CD8-positive, alpha-beta memory T cell (primary cell): ENCODE results near the gene COX10. TPM values are rescaled to one million over a fixed set of nuclear protein-coding genes. Genes with fewer than 3 reads are reported as not detected.
A peak's percentile ranks its signal among the peaks of the same experiment; 100 is the strongest.

ENCODE experiments used
- CTCF ChIA-PET: fragments of 350-600 bp; sonication (Branson Sonifier 250); formaldehyde crosslinking; loops from one replicate; lab custom pipeline; 2021; ENCODE audit warnings: antibody characterized with exemption; lab: Charles Lee
- POLR2A ChIA-PET: fragments of 350-600 bp; sonication (Branson Sonifier 250); formaldehyde crosslinking; loops from one replicate; lab custom pipeline; 2021; ENCODE audit warnings: antibody characterized with exemption; lab: Charles Lee
- DNase-seq, 5 donors: peaks; one replicate each; pipeline versions ENCODE4 v3.0.0 to v3.0.0-alpha.2; 2020 to 2022; ENCODE audit warnings: mixed read lengths in 1 of 5
- H3K27ac ChIP-seq: one replicate; pipeline ENCODE4 v1.7.0; 2013; ENCODE audit warnings: low read depth, mild to moderate bottlenecking, low read length, moderate library complexity
- H3K27me3 ChIP-seq: 2 replicates; pipeline ENCODE4 v1.7.0; 2013; ENCODE audit warnings: low read length, mild to moderate bottlenecking; ENCODE audit not compliant: insufficient read depth, poor library complexity, severe bottlenecking
- H3K36me3 ChIP-seq: 2 replicates; pipeline ENCODE4 v1.7.0; 2013; ENCODE audit warnings: mild to moderate bottlenecking, low read length, moderate library complexity; ENCODE audit not compliant: insufficient read depth
- H3K4me1 ChIP-seq: 2 replicates; pipeline ENCODE4 v1.7.0; 2013; ENCODE audit warnings: mild to moderate bottlenecking, low read length, moderate library complexity; ENCODE audit not compliant: insufficient read depth
- H3K4me3 ChIP-seq: 2 replicates; pipeline ENCODE4 v1.7.0; 2013; ENCODE audit warnings: mild to moderate bottlenecking, low read length
- H3K9me3 ChIP-seq: 2 replicates; pipeline ENCODE4 v1.7.0; 2013; ENCODE audit warnings: mild to moderate bottlenecking, low read length
- H3K27ac Mint-ChIP-seq, 8 donors: one replicate each; pipeline ENCODE4 v1.8.0; 2020 to 2021; ENCODE audit warnings: mixed read lengths in 8 of 8, mild to moderate bottlenecking in 6 of 8, inconsistent platforms in 3 of 8, moderate library complexity in 3 of 8
- H3K27me3 Mint-ChIP-seq, 2 donors: one replicate each; pipeline ENCODE4 v1.8.0; 2020 to 2021; ENCODE audit warnings: mixed read lengths in 2 of 2, mild to moderate bottlenecking in 1 of 2, moderate library complexity in 1 of 2
- H3K36me3 Mint-ChIP-seq, 3 donors: one replicate each; pipeline ENCODE4 v1.8.0; 2020 to 2021; ENCODE audit warnings: mixed read lengths in 3 of 3, inconsistent platforms in 1 of 3, mild to moderate bottlenecking in 1 of 3
- H3K4me1 Mint-ChIP-seq, 3 donors: one replicate each; pipeline ENCODE4 v1.8.0; 2020 to 2021; ENCODE audit warnings: mixed read lengths in 3 of 3, inconsistent platforms in 1 of 3, mild to moderate bottlenecking in 1 of 3
- H3K4me3 Mint-ChIP-seq, 7 donors: one replicate each; pipeline ENCODE4 v1.8.0; 2020 to 2021; ENCODE audit warnings: mixed read lengths in 7 of 7, mild to moderate bottlenecking in 6 of 7, moderate library complexity in 4 of 7, inconsistent platforms in 2 of 7
- H3K9me3 Mint-ChIP-seq, 5 donors: one replicate each; pipeline ENCODE4 v1.8.0; 2020 to 2022; ENCODE audit warnings: mixed read lengths in 5 of 5, mild to moderate bottlenecking in 3 of 5, moderate library complexity in 2 of 5, inconsistent platforms in 1 of 5
- polyA plus RNA-seq: library from polyadenylated mRNA; unstranded; fragments of 300-500 nt; fragmentation: Illumina TruSeq; gene quantifications from one replicate; pipeline ENCODE4 v1.2.3, GENCODE V29; 2021
- total RNA-seq, 2 experiments: library from RNA; stranded (reverse); gene quantifications; one replicate each; pipeline ENCODE4 v1.2.3, GENCODE V29; 2021

COX10 gene
- total and polyA plus RNA-seq, 3 experiments from 2014 or later = 19.9 to 30.9 (median 30.4) TPM

DNA sequence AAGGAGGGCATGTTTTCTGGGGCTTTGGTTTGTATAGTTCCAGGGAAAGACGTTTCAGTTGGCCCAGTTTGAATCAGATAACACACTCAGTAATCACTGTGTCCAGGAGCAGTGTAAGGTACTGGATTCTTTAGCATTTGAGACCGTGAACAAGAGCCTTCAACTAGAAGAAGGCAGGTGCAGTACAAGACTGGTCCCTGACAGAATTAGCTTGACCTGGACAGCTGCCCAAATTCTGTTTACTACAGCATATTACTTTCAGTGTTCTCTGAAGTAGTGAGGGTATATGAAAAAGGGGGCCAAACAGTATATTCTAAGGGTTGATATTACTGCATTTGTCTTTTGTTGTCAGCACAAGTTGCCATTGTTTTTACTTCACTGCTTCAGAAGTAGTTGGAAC lies 81.3 kb downstream of the COX10 start:
- H3K27me3 ChIP-seq = no peaks in the 10 kb centered on the region
- DNase-seq = no peak
- POLR2A ChIA-PET = no interaction called here
- H3K36me3 ChIP-seq = no peaks in the 10 kb centered on the region
- no peak overlapping the region for H3K27ac ChIP-seq
- CTCF ChIA-PET = no interaction called here
- H3K9me3 Mint-ChIP-seq = no peaks in the 10 kb centered on the region
- H3K4me1 ChIP-seq = no peaks in the 10 kb centered on the region
- H3K27me3 Mint-ChIP-seq = no peaks in the 10 kb centered on the region
- no peak overlapping the region for H3K4me3 Mint-ChIP-seq
- no peaks in the 10 kb centered on the region for H3K9me3 ChIP-seq
- peaks cover 18 to 46% (median 41%) of the 10 kb centered on the region in 3 donors for H3K4me1 Mint-ChIP-seq
- H3K4me3 ChIP-seq = no peak overlapping the region
- H3K36me3 Mint-ChIP-seq = peaks cover 0 to 6% (median 3%) of the 10 kb centered on the region in 3 donors
- H3K27ac Mint-ChIP-seq = peak overlapping the region in 2 of 8 donors; percentile 6 to 31

DNA sequence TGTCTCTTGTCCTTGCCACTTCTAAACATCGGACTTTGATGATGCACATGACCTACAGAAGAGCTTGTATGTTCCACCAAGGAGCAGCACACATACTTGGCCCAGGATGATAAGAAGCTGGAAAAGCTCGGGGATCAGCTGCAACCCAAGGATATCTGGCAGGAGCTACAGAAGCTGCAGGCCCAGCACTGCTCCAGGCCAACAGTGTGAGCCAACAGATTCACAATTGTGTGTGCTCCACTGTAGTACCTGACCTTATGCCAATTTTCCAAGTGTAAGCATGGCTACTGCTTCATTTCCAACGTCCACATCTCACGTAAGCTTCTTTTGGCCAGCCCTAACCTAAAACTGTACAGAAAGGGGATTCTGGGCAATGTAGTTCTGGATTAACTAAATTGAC lies 83.4 kb downstream of the COX10 start:
- Mint-ChIP-seq H3K9me3 (no peaks in the 10 kb centered on the region), H3K4me3 (no peak overlapping the region), H3K27me3 (no peaks in the 10 kb centered on the region), H3K27ac (no peak overlapping the region), H3K4me1 (peaks cover 24 to 55% (median 46%) of the 10 kb centered on the region in 3 donors), H3K36me3 (peaks cover 0 to 1% (median 0%) of the 10 kb centered on the region in 3 donors)
- ChIA-PET CTCF (no interaction called here), POLR2A (no interaction called here)
- Histone ChIP-seq H3K4me1 (no peaks in the 10 kb centered on the region), H3K4me3 (no peak overlapping the region), H3K27me3 (no peaks in the 10 kb centered on the region), H3K9me3 (no peaks in the 10 kb centered on the region), H3K27ac (no peak overlapping the region), H3K36me3 (no peaks in the 10 kb centered on the region)
- no peak for DNase-seq

DNA sequence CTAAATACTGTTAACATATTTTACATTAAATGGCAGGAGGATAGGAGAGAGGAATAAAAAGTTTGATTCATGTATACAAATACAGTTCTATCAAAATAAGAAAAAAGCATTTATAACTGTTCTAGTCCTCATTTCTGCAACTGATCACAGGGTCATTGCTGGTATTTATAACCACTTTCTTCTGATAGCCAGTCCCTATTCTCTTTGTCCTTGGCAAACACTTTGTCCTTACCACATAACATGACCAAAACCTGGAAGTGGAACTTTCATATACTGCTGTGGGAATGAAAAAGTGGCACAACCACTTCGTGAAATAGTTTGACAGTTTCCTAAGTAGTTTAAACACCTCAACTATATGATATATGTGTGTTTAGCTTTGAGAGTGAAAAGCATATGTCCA lies 84.1 kb downstream of the COX10 start:
- peaks cover 0 to 1% (median 0%) of the 10 kb centered on the region in 3 donors for H3K36me3 Mint-ChIP-seq
- no peaks in the 10 kb centered on the region for H3K9me3 Mint-ChIP-seq
- POLR2A ChIA-PET = no interaction called here
- Histone ChIP-seq H3K36me3 (no peaks in the 10 kb centered on the region), H3K27ac (no peak overlapping the region), H3K4me3 (no peak overlapping the region), H3K27me3 (no peaks in the 10 kb centered on the region), H3K9me3 (no peaks in the 10 kb centered on the region), H3K4me1 (no peaks in the 10 kb centered on the region)
- DNase-seq = no peak
- CTCF ChIA-PET = no interaction called here
- no peaks in the 10 kb centered on the region for H3K27me3 Mint-ChIP-seq
- H3K4me1 Mint-ChIP-seq = peaks cover 24 to 51% (median 46%) of the 10 kb centered on the region in 3 donors
- H3K27ac Mint-ChIP-seq = peak overlapping the region in 1 of 8 donors; percentile 43
- no peak overlapping the region for H3K4me3 Mint-ChIP-seq

DNA sequence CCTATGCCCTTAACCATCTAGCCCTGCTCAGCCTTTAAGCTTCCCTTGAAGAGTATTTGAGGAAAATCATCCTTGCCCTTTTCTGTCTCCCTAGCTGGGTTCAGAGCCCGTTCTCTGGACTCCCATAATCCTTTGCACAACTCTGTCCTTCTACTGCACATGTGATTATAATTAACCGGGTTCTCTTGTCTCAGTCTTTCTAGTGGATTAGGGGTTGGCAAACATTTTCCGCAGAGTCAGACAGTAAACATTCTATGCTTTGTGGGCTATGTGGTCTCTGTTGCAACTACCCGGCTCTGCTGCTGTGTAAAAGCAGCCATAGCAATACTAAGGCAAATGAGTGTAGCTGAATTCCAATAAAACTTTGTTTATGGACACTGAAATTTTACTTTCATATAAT lies 87.4 kb downstream of the COX10 start:
- peak overlapping the region in 1 of 8 donors; percentile 14 for H3K27ac Mint-ChIP-seq
- Histone ChIP-seq H3K9me3 (no peaks in the 10 kb centered on the region), H3K27ac (no peak overlapping the region), H3K4me3 (no peak overlapping the region), H3K4me1 (no peaks in the 10 kb centered on the region), H3K36me3 (no peaks in the 10 kb centered on the region), H3K27me3 (no peaks in the 10 kb centered on the region)
- DNase-seq = no peak
- ChIA-PET CTCF (no interaction called here), POLR2A (no interaction called here)
- peaks cover 0 to 6% (median 5%) of the 10 kb centered on the region in 3 donors for H3K36me3 Mint-ChIP-seq
- H3K4me1 Mint-ChIP-seq = peaks cover 17 to 31% (median 29%) of the 10 kb centered on the region in 3 donors
- no peaks in the 10 kb centered on the region for H3K27me3 Mint-ChIP-seq
- no peak overlapping the region for H3K4me3 Mint-ChIP-seq
- H3K9me3 Mint-ChIP-seq = no peaks in the 10 kb centered on the region

DNA sequence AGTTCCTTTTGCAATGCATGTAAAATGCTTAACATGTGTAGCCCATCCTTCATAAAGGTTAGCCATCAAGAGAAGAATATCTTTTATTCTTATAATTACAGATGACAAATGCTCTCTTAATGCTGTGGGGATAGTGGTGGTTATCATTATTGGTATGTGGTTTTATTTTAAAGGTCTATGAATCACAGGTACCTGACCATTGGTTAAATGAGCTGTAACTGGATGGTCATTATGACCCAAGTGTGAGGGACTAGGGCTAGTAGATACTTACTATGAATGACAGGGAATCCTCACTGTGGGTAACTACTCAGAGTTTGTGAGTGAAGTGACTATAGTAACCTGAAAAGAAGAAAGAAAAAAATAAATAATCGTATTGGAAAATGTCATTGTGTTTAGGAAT lies 88.5 kb downstream of the COX10 start:
- H3K4me1 ChIP-seq = no peaks in the 10 kb centered on the region
- POLR2A ChIA-PET = no interaction called here
- no peak overlapping the region for H3K4me3 Mint-ChIP-seq
- no peak for DNase-seq
- H3K27ac Mint-ChIP-seq = no peak overlapping the region
- H3K9me3 Mint-ChIP-seq = no peaks in the 10 kb centered on the region
- H3K27ac ChIP-seq = no peak overlapping the region
- CTCF ChIA-PET = no interaction called here
- H3K9me3 ChIP-seq = no peaks in the 10 kb centered on the region
- no peak overlapping the region for H3K4me3 ChIP-seq
- peaks cover 13 to 23% (median 21%) of the 10 kb centered on the region in 3 donors for H3K4me1 Mint-ChIP-seq
- peaks cover 0 to 13% (median 7%) of the 10 kb centered on the region in 3 donors for H3K36me3 Mint-ChIP-seq
- no peaks in the 10 kb centered on the region for H3K27me3 Mint-ChIP-seq
- H3K36me3 ChIP-seq = no peaks in the 10 kb centered on the region
- H3K27me3 ChIP-seq = no peaks in the 10 kb centered on the region

DNA sequence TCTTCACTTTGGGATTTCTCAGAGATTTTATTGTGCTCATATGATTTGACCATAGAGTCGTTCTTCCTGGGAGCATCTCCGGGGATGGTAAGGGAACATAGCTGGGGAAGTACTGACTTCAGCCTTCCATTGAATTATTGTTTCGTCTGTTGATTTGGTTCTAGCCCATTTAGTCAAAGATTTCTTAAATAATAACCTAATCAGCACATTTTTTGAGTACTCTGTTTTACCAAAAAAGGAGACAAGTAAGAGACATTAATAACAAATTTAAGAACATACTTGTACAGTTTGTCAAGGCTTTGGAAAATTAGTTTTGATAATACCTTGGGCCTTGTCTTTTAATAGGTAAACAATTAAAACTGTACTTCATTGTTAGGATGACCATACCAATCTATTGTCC lies 89.4 kb downstream of the COX10 start:
- Histone ChIP-seq H3K27me3 (no peaks in the 10 kb centered on the region), H3K36me3 (no peaks in the 10 kb centered on the region)

DNA sequence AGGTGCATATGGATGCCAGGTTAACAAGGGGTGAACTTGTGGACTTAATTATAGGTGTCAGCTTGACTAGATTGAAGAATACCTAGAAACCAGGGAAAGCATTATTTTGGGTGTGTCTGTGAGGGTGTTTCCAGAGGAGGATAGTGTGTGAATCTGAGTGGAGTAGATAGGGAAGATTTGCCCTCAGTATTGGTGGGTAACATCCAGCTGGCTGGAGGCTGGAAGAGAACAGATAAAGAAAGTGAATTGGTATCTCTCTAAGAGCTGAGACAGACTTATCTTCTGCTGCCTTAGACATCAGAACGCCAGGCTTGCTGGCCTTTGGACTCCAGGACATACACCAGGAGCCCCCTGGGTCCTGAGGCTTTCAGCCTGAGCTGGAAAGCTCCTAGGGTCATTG lies 92.1 kb downstream of the COX10 start:
- H3K9me3 ChIP-seq = no peaks in the 10 kb centered on the region
- no peak overlapping the region for H3K4me3 ChIP-seq
- no peaks in the 10 kb centered on the region for H3K27me3 Mint-ChIP-seq
- no peak overlapping the region for H3K27ac ChIP-seq
- H3K4me1 Mint-ChIP-seq = peaks cover 12 to 19% (median 13%) of the 10 kb centered on the region in 3 donors
- H3K36me3 ChIP-seq = no peaks in the 10 kb centered on the region
- H3K27ac Mint-ChIP-seq = no peak overlapping the region
- no peaks in the 10 kb centered on the region for H3K4me1 ChIP-seq
- H3K36me3 Mint-ChIP-seq = peaks cover 0 to 18% (median 8%) of the 10 kb centered on the region in 3 donors
- no peak for DNase-seq
- H3K4me3 Mint-ChIP-seq = no peak overlapping the region
- H3K9me3 Mint-ChIP-seq = no peaks in the 10 kb centered on the region
- H3K27me3 ChIP-seq = no peaks in the 10 kb centered on the region
- ChIA-PET CTCF (no interaction called here), POLR2A (no interaction called here)

More for the DNA sequence above, 89.4 kb downstream of the COX10 start:
- Mint-ChIP-seq H3K36me3 (peaks cover 0 to 18% (median 7%) of the 10 kb centered on the region in 3 donors), H3K27me3 (no peaks in the 10 kb centered on the region), H3K27ac (no peak overlapping the region), H3K9me3 (no peaks in the 10 kb centered on the region), H3K4me1 (peaks cover 13 to 21% (median 18%) of the 10 kb centered on the region in 3 donors), H3K4me3 (no peak overlapping the region)
- H3K27ac ChIP-seq = no peak overlapping the region
- DNase-seq = no peak
- H3K4me3 ChIP-seq = no peak overlapping the region
- H3K9me3 ChIP-seq = no peaks in the 10 kb centered on the region
- H3K4me1 ChIP-seq = no peaks in the 10 kb centered on the region
- ChIA-PET POLR2A (no interaction called here), CTCF (no interaction called here)

DNA sequence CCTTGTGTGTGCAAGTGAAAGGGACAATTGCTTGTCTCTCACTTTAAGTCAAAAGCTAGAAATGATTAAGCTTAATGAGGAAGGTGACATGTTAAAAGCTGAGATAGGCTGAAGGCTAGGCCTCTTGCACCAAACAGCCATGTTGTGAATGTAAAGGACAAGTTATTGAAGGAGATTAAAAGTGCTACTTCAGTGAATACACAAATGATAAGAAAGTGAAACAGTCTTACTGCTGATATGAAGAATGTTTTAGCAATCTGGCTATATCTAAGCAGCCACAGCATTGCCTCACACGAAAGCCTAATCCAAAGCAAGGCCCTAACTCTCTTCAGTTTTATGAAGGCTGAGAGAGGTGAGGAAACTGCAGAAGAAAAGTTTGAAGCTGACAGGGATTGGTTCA lies 96.3 kb downstream of the COX10 start:
- Mint-ChIP-seq H3K27me3 (no peaks in the 10 kb centered on the region), H3K27ac (no peak overlapping the region), H3K4me3 (no peak overlapping the region), H3K9me3 (peaks cover 9 to 16% (median 11%) of the 10 kb centered on the region in 5 donors), H3K36me3 (peaks cover 18 to 32% (median 23%) of the 10 kb centered on the region in 3 donors), H3K4me1 (peaks cover 5 to 10% (median 5%) of the 10 kb centered on the region in 3 donors)
- Histone ChIP-seq H3K27me3 (no peaks in the 10 kb centered on the region), H3K9me3 (peaks cover 17% of the 10 kb centered on the region), H3K4me1 (no peaks in the 10 kb centered on the region), H3K36me3 (no peaks in the 10 kb centered on the region), H3K4me3 (no peak overlapping the region), H3K27ac (no peak overlapping the region)
- DNase-seq = no peak
- ChIA-PET CTCF (no interaction called here), POLR2A (no interaction called here)
